HPDE6-E6E7 (cell line): ENCODE measurements around the gene LRBA.
A peak's percentile ranks its signal among the peaks of the same experiment; 100 is the strongest.
"Not testable (repeated sequence)": the region's sequence is repeated elsewhere in the genome, so short reads cannot be mapped to it uniquely, and the experiment has no call there.

Source experiments
- DNase-seq: peaks from one replicate; pipeline ENCODE4 v3.0.0; 2011; ENCODE audit warnings: missing footprints; ENCODE audit errors: extremely low spot score

Gene LRBA

GRCh38 chr4:150679018-150679764 lies 335.9 kb downstream of the LRBA start:
- no peak for DNase-seq

DNA sequence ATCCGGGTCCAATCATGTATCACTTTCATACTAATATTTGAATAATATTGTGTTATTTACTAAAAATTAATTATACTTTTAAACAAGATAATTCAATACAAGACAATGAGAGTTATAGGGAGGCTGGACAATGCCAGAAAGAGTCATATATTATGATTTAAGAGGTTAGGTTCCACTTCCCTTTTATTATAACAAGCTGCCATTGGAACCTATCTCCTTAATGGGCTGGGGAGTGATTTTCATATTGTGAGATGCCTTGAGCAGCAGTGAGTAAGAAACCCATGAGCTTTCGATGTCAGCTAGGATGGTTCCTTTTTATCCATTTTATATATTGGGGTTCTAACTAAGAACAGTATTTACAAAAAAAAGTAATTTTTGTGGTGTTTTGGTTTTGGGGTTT lies 341.3 kb downstream of the LRBA start:
- no peak for DNase-seq

DNA sequence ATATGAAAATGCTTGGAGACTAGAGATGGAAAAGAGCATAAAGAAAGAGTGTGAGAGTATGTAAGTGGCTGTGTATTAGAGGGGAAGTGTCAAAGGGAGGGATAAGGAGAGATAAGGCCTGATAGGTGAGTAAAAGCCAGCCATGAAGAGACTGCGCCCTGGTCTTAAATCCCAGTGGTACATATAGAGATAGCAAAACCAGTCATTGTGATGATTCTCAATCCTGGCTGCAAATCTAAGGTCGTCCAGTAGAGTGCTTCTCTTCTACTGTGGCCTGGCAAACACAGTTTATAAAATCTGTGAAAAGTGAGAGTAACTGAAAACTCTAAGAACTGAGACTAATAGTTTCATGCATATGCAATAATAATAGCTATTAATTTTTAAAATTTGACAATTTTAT lies 346.3 kb downstream of the LRBA start:
- no peak for DNase-seq

GRCh38 chr4:150664935-150665334 lies 350.1 kb downstream of the LRBA start:
- DNase-seq = peak; percentile 21

- no peak for DNase-seq
Measured at GRCh38 chr4:150662686-150663085, 352.4 kb downstream of the LRBA start.

- not testable (repeated sequence) for DNase-seq
Measured at GRCh38 chr4:150661551-150661950, 353.5 kb downstream of the LRBA start.

DNA sequence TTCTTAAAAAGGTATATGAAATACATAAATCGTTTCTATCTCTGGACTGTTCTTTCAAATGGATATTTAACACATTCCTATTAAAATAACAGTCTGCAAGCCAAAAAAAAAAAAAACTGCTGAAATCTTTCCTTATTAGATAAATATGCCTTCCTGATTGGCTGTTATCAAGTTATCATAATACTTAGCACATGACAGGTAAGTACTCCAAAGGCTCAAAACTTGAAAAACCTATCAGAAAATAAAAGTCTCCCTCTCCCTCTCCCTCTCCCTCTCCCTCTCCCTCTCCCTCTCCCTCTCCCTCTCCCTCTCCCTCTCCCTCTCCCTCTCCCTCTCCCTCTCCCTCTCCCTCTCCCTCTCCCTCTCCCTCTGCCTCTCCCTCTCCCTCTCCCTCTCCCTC lies 356.8 kb downstream of the LRBA start:
- DNase-seq = not testable (repeated sequence)

DNA sequence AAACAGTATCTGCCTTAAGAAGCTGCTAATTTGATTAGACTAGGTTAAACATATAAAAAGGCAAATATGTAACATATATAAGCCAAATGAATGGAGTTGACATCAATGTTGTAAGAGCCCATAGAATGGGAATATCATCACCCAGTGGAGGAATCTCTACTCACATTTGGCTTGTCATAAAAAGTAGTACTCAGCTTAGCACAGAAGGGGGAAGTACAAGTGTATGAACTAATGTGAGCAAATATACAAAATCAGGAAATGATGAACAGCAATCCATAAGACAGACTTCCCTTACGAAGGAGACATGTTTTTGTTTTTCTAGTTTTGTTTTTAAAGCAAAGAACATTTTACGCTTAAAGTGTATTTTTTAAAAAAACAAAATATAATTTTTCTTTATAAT lies 358.2 kb downstream of the LRBA start:
- DNase-seq = no peak

DNA sequence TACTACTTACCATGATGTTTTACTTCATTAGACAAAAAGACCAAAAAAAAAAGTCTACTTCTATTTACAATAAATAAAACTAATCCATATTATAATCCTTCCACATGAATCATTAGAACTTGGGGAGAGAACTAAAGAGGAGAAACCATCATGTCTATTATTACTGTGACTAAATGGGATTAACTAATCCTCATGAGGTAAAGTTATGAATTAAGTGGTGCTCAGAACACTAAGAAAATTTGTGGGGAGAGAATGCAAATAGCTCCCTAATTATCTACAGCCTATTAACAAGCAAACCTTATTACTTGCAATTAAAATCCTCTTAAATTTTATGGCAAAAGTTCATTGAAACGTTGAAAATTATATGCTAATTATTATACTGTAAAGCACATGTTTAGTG lies 364.3 kb downstream of the LRBA start:
- no peak for DNase-seq

- DNase-seq = no peak
Measured at GRCh38 chr4:150648123-150648522, 367.0 kb downstream of the LRBA start.

GRCh38 chr4:150647008-150647407 lies 368.1 kb downstream of the LRBA start:
- DNase-seq = no peak

DNA sequence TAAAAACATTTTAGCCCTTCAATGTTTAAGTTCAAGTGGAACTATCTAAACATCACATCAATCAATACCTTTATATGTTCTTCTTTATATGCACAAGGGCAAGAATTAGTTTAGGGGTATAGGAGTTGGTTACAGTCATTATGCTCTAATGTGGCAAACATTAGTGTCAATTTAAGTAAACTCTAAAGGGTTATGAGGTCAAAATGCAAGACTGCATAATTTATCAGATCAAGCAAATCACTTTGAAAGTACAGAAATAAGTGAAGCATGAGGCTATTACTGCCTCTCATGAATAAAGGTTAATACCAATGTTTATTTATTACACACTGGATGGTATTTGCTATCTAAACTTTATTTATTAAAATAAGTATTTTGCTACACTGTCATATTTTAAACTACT lies 373.5 kb downstream of the LRBA start:
- no peak for DNase-seq

- DNase-seq = no peak
Measured at GRCh38 chr4:150632639-150633038, 382.4 kb downstream of the LRBA start.

GRCh38 chr4:150628073-150628472 lies 387.0 kb downstream of the LRBA start:
- no peak for DNase-seq

- DNase-seq = no peak
Measured at GRCh38 chr4:150625033-150625432, 390.1 kb downstream of the LRBA start.

DNA sequence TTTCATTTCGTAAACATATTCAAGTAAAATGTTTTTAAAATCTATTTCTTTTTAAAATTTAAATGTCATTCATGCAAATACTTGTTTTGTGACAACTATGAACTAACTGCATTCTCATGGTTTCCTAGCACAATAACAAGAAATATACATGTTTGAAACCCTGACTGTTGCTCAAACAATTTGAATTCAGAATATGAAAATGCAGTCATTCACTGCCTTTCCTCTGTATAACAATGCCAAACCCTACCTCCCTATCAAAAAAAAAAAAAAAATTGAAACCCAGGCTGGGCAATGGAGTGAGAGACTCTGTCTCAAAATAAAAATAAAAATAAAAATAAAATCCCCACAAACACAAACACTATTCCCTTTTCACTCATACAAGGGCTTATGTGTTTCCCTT lies 391.0 kb downstream of the LRBA start:
- DNase-seq = no peak

GRCh38 chr4:150619042-150619441 lies 396.0 kb downstream of the LRBA start:
- no peak for DNase-seq

DNA sequence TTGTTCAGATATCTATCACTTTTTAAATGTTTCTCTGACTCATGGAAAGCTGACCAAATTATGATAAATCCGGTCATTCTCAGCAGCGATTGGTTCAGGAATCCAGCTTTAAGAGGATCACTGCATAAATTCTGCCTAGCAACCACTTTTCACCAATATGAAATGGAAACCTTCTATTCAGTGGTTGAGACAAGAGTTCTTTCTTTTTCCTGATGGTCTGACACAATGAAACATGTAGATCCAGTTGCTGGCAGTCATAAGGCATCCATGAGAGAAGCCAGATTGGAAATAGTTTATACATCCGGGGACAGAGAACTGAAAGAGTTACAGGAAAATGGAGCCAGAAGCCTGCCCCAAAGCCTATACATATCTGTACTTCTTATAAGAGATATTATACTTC lies 406.0 kb downstream of the LRBA start:
- DNase-seq = no peak

GRCh38 chr4:150600812-150601445 lies 414.2 kb downstream of the LRBA start:
- no peak for DNase-seq

DNA sequence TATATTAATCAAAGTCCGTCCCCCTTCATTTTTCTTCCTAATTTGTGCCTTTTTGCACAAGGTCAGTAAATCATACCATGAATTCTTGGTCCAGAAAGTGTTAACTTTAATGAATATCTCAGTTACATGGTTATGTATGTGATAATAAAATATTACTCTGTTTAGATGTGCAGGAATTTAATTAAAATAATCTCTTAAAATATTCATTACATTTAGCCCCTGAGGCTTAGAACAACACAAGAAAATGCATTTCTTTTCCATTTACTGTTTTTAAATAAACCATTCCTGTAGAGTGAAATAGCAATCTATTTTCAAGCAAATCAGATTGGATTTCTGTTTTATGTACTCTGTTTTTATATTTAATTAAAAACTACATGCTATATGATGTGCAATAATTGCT lies 415.5 kb downstream of the LRBA start:
- DNase-seq = no peak

GRCh38 chr4:150598909-150599308 lies 416.2 kb downstream of the LRBA start:
- no peak for DNase-seq

GRCh38 chr4:150593996-150594395 lies 421.1 kb downstream of the LRBA start:
- no peak for DNase-seq

GRCh38 chr4:150591904-150592303 lies 423.2 kb downstream of the LRBA start:
- no peak for DNase-seq

- DNase-seq = no peak
Measured at GRCh38 chr4:150591406-150591805, 423.7 kb downstream of the LRBA start.
